SW 1271 (cell line): ENCODE results near the gene PSG6.
"Not testable (repeated sequence)": the region's sequence is repeated elsewhere in the genome, so short reads cannot be mapped to it uniquely, and the experiment has no call there.

Experiments
- DNase-seq, 2 experiments: peaks; one replicate each; lab custom pipeline; 2025; lab: John Stamatoyannopoulos, UW

The PSG6 gene

DNA sequence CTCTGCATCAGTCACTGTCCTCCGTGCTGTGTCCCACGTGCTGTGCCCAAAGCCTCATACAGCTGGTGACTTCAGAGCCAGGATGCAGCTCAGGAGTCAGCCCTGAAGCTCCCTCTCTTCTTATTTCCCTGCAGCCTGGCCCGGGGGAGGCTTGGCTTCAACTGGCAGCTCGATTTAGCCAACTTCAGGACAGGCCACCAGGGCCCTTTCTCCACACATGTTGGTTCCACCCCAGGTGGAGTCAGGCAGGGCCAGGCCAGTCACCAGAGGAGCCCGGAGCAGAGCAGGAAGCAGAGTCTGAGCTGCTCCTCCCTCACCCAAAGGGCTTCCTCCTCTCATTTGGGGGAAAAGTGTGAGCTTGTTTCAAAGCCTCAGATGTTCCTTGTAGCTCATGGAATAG is 11.5 kb downstream of the PSG6 start:
- not testable (repeated sequence) for DNase-seq

DNA sequence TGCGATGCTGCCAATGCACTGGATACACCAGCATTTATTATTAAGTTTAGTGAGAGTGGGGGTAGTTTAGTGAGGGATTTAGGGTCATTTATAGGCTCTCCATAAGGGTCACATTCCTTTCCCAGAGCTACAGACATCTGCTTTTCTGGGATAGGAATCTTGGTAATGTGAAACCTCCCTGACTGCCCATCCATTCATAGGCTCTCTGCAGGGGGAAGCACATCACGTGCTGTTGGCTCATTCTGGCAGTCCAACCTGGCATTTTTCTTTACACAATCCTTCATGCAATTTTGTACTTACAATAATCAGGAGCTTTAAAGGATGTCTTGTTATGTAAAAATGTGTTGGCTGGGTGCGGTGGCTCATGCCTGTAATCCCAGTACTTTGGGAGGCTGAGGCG is 17.1 kb downstream of the PSG6 start:
- DNase-seq, result not testable (repeated sequence)

DNA sequence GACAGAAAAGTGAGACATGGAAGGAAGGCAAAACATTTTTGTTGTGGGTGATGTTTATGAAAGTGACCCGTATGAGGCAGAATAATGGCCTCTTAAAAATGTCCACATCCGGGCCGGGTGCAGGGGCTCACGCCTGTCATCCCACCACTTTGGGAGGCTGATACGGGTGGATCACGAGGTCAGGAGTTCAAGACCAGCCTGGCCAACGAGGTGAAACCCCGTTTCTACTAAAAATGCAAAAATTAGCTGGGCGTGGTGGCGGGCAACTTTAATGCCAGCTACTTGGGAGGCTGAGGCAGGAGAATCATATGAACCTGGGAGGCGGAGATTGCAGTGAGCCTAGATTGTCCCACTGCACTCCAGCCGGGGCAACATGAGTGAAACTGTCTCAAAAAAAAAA is 18.0 kb downstream of the PSG6 start:
- not testable (repeated sequence) for DNase-seq

DNA sequence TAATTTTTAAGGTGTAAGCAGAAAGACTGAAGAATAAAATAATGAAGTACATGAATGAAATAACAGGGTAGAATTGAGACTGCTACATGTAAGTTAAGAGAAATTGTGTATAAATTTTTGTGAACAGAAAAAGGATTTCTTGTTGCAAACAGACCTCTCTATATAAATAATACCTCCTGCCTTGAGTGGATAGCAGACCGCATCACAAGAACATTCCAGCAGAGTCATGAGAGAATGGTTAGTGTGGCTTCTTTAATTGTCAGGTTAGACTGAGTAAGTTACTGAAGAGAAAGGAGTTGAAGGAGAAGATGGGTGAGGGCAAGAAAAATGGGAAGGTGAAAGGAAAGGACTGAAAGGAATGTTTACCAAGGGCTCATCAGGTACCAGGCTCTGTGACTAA is 18.6 kb downstream of the PSG6 start:
- not testable (repeated sequence) for DNase-seq

DNA sequence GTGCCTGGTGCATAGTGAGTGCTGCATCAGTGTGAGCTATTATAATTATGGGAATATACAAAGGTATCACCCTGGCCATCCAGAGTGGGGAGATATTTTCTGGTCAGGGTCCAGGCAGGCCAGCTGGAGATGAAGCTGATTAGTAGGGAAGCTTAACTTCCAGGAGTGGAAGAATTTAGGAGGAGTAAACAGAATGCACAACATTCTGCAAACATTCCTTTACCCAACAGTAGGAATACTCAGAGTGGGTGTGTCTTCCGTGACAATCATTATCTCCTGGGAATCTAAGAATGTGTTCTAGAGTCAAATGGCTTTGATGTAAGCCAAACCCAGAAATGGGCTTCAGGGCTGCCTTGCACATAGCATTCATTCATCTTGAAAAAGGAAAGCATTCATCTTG is 19.0 kb downstream of the PSG6 start:
- DNase-seq, result not testable (repeated sequence)

DNA sequence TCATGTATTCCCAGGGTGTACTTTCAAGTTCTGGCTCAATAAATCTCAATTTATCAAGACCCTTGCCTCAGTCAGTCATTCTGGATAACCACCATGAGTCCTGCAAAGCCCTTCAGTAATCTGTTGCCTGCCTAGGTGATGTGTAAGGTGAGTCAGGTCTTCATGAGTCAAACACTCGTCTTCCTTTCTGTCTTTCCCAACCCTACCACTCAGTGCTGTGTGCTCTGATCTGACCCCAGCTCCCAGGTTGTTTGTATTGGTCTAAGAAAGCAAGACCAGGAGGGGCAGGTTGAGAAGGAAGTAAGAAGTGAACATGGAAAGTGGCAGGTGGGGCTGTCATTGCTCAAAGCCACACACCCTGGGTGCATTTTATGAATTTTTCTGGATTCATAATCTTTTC is 20.0 kb downstream of the PSG6 start:
- DNase-seq, result not testable (repeated sequence)

DNA sequence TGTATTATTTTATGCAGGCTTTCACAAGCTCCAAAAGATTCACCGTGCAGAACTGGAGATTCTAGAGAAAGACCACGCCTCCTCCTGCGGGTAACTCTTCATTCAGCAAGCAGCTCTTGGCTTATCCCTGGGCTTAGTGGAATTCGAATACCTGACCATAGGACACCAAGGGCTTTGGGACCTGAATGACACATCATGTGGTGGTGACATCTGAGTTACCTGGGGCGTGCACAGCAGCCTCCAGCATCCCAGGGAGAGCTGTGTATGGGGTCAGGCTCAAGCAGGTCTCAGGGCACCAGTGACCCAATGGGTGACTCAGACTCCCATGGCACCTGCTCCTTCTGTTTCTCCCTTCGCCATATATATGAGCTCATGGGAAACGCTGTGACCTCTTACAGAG is 27.2 kb downstream of the PSG6 start:
- DNase-seq, result not testable (repeated sequence)

DNA sequence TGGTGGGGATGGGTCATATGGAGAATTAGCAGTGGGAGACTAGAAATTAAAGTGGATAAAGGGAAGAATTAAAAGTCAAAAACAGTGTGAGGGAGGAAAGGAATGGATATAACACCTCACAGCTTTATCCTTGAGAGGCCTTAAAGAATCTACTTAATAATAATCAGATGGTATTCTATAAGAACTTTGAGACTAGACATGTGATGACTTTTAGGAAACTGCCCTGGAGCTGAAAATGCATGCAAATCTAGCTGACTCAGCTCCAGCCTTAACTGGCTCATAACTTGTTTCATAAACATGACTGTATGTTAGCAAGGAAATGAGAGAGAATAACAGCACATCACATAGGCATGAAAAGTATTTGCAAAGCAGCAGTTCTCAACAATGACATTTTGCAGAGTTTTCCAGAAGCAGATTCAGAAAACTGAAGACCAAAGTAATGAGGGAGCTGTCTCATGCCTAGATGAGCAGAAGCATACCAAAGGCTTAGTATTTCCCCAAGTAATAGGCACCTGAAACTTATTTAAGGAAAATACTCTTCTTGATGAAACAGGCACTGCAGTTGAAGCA is 29.7 kb downstream of the PSG6 start:
- DNase-seq, result not testable (repeated sequence)

DNA sequence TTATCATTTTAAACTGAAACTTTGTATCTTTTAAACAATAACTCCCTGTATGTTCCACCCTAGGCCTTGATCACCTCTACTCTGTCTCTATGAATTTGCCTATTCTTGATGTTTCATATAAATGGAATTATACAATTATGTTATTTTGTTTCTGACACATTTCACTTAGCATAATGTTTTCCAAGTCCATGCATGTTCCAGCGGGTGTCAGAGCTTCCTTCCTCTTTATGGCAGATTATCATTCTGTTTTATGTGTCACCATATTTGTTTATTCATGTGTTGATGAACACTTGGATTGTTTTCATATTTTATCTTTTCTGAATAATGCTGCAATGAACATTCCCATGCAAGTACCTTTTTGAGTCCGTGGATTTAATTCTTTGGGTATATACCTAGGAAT is 35.0 kb downstream of the PSG6 start:
- not testable (repeated sequence) for DNase-seq

DNA sequence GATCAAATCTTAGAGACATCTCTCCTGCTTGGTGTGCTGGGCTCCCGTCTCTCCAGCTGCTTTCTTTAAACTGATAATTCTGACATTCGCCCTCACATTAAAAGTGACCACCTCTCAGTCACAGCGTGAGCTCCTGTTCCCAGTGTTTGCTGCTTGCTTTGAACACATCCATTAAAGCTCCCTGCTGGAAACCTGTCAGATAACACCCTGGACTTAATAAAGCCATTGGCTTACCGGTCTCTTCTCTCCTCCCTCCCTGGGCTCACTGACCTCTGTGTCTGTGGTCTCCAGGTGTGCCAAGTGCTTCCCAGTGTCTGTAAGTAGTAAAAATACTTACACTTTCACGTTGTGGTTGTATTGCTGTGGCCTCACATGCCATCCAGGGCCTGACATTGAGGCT is 35.7 kb downstream of the PSG6 start:
- DNase-seq, result not testable (repeated sequence)

DNA sequence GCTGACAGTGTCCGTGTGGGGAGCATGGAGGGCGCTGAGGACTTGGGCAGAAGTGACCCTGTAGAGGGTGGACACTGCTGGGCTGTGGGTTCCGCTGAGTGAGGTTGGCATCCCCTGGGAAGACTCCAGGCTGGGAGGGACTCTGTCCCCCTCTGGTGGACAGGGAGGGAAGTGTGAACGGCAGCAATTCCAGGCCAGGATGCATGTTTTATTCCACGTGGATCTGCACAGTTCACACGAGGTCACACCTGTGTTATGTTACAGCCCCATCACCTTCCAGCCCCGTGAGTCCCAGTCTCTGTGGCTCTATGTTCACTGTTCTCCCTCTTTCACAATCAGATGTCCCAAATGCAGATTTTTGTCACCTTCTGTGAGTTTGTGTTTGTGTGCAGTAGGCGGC is 36.4 kb downstream of the PSG6 start:
- not testable (repeated sequence) for DNase-seq

DNA sequence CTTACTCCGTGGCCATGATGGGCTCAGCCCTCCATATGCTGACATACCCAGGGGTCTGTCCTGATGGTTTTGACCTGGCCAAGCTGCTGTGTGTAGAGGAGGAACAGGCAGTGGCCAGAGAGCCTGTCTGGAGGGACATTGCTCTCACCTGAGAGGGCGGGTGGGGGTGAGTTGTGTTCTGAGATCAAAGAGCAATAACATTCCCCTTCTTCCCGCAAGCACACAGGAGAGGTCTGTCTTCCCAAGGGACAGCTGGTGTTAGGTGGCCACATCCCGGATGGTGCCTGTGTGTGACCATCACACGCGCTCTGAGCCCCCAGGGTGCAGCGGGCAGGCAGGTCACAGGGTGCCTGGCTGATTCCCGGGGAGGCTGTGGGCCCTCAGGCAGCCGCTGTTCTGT is 37.1 kb downstream of the PSG6 start:
- DNase-seq, result not testable (repeated sequence)

DNA sequence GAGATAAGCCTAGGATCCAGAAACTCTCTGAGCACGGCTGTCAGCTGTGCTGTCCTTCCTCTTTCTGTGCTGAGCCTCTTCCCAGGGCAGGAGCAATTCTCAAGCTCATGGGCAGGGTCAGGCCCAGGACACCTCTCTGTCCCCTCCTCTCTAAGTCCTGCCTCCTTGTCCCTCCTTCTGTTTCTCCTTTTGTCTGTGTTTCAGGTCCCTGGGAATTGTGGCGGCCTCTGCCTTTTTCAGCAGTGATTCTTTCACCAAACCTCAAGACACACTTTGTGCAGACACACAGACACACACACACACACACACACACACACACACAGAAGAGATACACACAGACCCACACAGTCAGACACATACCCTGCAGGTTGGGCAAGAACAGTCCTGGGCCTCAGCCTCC is 38.1 kb downstream of the PSG6 start, which contains the start of gene PSG1:
Gene PSG1 (minus strand): TSS at position 101 of the 400 bp plus-strand sequence. CDS start 132 bp downstream, outside the sequence.
- DNase-seq, result no peak

DNA sequence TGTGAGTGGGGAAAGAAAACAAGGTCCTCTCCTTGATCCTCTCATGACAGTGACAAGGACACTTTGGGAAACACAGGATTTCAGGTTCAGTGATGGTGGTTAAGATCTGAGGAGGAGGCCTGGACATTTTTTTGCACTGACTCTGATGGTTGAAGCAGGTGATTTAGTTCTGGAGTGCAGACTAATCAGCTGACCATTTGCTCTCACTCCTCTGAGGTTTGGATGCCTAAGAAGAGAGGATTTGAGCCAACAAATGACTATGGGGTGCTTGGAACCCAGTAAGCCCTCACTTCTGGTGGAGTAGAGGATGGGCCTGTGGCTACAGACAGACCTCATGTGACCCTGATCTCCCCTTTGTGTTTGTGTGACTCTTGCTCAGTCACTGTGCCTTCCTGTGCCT is 41.1 kb downstream of the PSG6 start:
- not testable (repeated sequence) for DNase-seq

DNA sequence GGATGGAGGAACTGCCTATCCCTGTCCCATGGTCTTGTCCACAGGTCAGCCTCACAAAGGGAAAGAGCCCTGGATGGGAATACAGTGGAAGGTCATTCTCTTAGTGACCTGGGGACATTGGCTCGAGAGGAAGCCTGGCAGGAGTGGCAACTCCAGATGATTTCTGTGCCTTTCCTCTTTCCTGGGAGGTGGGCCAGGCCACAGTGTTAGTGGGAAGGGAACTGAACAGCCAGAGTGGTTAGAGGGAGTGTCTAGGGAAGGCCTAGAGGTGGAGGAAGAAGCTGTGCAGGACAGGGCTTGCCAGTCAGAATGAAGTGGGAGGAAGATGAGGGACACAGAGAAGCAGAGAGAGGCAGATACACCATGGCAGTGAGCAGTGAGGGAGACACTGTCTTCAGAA is 41.8 kb downstream of the PSG6 start:
- DNase-seq, result not testable (repeated sequence)

DNA sequence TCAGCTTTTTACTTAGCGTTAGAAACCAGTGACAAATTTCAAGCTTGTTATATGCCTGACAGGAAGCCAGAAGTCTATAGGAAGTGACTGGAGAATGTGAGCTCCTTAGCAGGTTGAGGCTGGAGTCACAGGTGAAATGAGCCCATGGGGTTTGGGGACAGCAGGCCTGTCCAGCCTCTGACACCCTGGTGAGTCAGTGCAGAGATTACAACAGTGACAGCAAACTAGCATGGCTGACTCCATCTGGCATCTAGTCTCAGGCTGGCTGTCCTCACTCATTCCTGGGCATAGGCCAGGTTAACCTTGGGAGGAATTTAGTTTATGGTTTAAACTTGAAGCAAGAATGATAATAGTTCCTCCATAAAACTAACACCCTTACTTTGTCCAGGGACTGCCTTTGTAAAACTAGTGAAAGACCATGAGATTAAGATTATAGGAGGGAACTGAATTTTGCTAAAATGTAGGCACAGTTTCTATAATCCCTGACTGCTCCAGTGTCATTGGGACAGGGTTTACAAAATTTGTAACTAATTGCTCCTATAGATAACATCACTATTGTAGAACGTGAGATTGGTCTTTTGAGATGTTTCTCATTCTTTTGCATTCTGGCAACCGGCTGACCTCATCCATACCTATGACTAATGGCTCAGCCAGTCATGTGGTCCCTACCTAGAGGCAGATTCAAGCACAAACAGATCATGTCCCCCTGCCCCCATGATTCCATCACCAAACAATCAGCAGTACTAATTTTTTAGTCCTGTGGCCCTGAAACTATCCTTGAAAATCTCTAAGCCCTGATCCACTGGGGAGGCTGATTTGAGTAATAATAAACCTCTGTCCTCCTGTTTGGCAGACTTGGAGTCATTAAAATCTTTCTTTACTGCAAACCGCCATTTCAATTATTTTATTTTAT is 42.5 kb downstream of the PSG6 start:
- DNase-seq, result peak; percentile 7 to 23

DNA sequence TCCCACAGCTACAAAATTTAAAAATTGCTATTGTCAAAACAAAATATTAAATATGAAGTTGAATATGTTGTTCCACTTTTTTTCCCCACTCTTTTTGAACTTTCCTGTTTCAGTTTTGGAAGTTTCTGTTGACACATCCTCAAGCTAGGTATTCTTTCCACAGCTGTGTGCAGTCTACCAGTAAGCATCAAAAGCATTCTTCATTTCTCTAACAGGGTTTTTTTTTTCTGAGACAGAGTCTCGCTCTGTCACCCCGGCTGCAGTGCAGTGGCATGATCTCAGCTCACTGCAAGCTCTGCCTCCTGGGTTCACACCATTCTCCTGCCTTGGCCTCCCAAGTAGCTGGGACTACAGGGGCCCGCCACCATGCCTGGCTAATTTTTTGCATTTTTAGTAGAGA is 43.6 kb downstream of the PSG6 start:
- DNase-seq, result not testable (repeated sequence)

DNA sequence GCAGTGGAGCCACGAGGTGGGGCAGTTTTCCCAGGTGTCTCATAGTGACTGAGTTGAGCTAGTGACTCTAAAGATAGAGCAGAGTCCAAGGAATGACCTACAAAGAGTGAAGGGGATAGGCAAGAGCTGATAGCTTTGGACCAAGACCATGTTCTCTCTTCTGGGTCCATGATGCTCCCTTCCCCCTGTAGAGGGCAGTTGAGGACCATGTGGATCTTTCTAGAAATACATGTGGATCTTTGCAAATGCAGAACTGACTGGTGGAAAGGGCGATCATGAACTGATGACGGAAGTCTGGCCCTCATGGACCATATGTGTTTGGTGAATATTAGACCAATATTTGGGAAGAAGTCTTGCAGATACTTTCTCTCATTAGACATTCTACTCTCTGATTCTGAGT is 45.1 kb downstream of the PSG6 start:
- DNase-seq, result no peak

DNA sequence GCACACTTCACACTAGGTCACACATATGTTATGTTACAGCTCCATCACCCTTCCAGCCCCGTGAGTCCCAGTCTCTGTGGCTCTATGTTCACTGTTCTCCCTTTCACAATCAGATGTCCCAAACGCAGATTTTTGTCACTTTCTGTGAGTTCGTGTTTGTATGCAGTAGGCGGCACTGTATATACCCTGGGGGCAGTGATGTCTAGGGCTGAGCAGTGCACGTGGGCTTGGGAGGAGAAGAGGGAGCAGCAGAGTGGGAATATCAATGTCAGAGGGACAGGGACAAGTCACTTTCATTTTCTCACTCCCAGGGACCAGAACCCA is 60.2 kb downstream of the PSG6 start:
- DNase-seq, result no peak

DNA sequence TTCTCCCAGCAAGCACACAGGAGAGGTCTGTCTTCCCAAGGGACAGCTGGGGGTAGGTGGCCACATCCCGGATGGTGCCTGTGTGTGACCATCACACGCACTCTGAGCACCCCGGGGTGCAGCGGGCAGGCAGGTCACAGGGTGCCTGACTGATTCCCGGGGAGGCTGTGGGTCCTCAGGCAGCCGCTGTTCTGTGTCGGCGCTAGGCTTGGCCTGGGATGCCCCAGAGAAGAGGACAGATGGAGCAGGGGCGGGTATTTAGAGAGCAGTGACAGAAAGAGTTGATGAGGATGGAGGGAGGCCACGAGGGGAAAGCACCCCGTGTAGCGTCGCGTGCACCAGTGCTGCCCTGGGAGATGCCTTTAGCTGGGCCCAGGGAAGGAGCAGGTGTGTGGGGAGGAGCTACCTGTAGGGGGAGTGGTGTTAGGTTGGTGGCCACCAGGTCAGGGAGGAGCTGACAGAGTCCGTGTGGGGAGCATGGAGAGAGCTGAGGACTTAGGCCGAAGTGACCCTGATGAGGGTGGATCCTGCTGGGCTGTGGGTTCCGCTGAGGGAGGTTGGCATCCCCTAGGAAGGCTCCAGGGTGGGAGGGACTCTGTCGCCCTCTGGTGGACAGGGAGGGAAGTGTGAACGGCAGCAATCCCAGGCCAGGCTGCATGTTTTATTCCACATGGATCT is 60.7 kb downstream of the PSG6 start:
- DNase-seq, result not testable (repeated sequence)

DNA sequence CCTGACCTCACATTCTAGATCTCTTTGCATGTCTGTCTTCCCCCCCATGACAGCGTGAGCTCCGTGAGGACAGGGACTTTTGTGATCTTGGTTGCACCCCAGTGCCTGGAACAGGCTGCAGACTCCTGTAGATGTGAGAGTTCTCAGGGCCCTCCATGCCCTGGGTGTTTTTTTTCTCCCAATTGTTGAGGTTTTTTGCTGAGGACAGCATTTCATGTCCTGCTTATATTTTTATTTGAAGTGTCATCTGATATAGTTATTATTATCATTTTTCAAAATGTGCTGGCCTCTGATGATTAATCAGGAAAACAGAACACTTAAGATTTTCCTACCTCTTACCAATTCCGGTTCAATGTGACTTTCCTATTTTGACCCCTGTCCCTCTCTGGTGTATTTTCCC is 62.9 kb downstream of the PSG6 start:
- DNase-seq, result not testable (repeated sequence)

DNA sequence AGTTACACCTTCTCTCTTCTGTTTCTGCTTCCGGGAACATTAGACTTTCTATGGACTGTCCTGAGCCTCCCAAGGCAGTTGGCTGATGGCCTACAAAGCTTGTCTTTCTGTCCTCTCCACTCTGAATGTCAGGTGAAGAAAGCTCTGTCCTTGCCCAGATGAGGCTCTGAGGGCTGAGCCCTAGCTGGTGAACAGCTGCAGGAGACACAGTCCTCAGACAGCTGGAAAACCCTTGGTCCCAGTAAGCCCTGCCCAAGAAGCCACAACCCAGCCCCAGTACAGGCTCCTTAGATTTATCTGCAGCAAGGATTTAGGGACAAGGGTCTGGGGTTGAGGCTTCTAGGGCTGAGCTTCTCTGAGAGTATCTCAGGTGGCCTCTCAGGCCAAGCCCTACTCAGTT is 64.5 kb downstream of the PSG6 start:
- DNase-seq, result not testable (repeated sequence)

DNA sequence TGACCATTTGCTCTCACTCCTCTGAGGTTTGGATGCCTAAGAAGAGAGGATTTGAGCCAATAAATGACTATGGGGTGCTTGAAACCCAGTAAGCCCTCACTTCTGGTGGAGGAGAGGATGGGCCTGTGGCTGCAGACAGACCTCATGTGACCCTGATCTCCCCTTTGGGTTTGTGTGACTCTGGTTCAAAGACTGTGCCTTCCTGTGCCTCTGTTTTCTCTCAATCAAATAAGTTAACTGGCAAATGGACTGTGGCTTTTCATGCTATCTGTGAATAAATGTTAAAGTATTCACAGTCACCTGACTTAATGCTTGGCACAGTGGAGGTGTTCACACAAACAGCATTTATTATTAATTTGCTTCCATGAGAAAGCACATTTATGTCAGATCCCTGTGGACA is 64.9 kb downstream of the PSG6 start:
- DNase-seq, result not testable (repeated sequence)
